GM23338 (cell line): Measurements from ENCODE around the gene VWA3B. TPM values are rescaled to one million over a fixed set of nuclear protein-coding genes. Genes with fewer than 3 reads are reported as not detected.

ENCODE experiments used
- ATAC-seq: fragments of 200-7000 bp; cut with Tn5 transposase; 3 replicates; pipeline ENCODE4 v1.9.1; 2020
- DNase-seq: peaks from one replicate; pipeline ENCODE4 v3.0.0-alpha.2; 2015; ENCODE audit warnings: low spot score
- H2AFZ ChIP-seq: fragments of 200-600 bp; sonication (generic); 2 replicates; pipeline ENCODE4 v1.8.0; 2016; ENCODE audit warnings: antibody characterized with exemption, mild to moderate bottlenecking, moderate library complexity
- H3F3A ChIP-seq: fragments of 200-600 bp; sonication (generic); replicated peaks from 2 replicates; pipeline ENCODE4 v1.8.0; 2017; ENCODE audit warnings: antibody characterized with exemption, mixed run types, low read depth
- H3K27ac ChIP-seq: fragments of 200-600 bp; sonication (generic); 2 replicates; pipeline ENCODE4 v1.6.1; 2016; ENCODE audit warnings: low read depth
- H3K27me3 ChIP-seq: fragments of 200-600 bp; sonication (generic); 2 replicates; pipeline ENCODE4 v1.8.0; 2016; ENCODE audit warnings: mild to moderate bottlenecking, mixed run types, moderate library complexity; ENCODE audit not compliant: insufficient read depth
- H3K36me3 ChIP-seq: fragments of 200-600 bp; sonication (generic); 2 replicates; pipeline ENCODE4 v1.8.0; 2016; ENCODE audit warnings: mild to moderate bottlenecking; ENCODE audit not compliant: insufficient read depth
- H3K4me1 ChIP-seq: fragments of 200-600 bp; sonication (generic); 2 replicates; pipeline ENCODE4 v1.8.0; 2016; ENCODE audit warnings: mild to moderate bottlenecking, moderate library complexity; ENCODE audit not compliant: insufficient read depth
- H3K4me2 ChIP-seq: fragments of 200-600 bp; sonication (generic); 2 replicates; pipeline ENCODE4 v1.7.1; 2017; ENCODE audit warnings: mixed run types
- H3K4me3 ChIP-seq: fragments of 200-600 bp; sonication (generic); 2 replicates; pipeline ENCODE4 v1.6.1; 2016; ENCODE audit warnings: mixed run types
- H3K79me2 ChIP-seq: fragments of 200-600 bp; sonication (generic); replicated peaks from 2 replicates; pipeline ENCODE4 v1.8.0; 2017; ENCODE audit warnings: mild to moderate bottlenecking; ENCODE audit not compliant: insufficient read depth
- H3K9me2 ChIP-seq: fragments of 200-600 bp; sonication (generic); 2 replicates; pipeline ENCODE4 v1.8.0; 2017; ENCODE audit not compliant: insufficient read depth
- H4K20me1 ChIP-seq: fragments of 200-600 bp; sonication (generic); replicated peaks from 2 replicates; pipeline ENCODE4 v1.8.0; 2017; ENCODE audit warnings: mild to moderate bottlenecking; ENCODE audit not compliant: insufficient read depth
- H3K27ac Mint-ChIP-seq: 2 replicates; pipeline ENCODE4 v1.8.0; 2020; ENCODE audit warnings: inconsistent platforms, mild to moderate bottlenecking, moderate library complexity, mixed read lengths
- H3K27me3 Mint-ChIP-seq: 3 replicates; pipeline ENCODE4 v1.8.0; 2022; ENCODE audit warnings: low read depth, mild to moderate bottlenecking, moderate library complexity, mixed read lengths, inconsistent platforms; ENCODE audit not compliant: insufficient read depth, poor library complexity
- H3K36me3 Mint-ChIP-seq: 3 replicates; pipeline ENCODE4 v1.8.0; 2021; ENCODE audit warnings: low read depth, mild to moderate bottlenecking, inconsistent platforms, moderate library complexity, mixed read lengths
- H3K4me1 Mint-ChIP-seq: 3 replicates; pipeline ENCODE4 v1.8.0; 2020; ENCODE audit warnings: mild to moderate bottlenecking, inconsistent platforms, mixed read lengths
- H3K4me3 Mint-ChIP-seq: 3 replicates; pipeline ENCODE4 v1.8.0; 2021; ENCODE audit warnings: moderate library complexity, mild to moderate bottlenecking, inconsistent platforms, mixed read lengths
- H3K9me3 Mint-ChIP-seq: 3 replicates; pipeline ENCODE4 v1.8.0; 2020; ENCODE audit warnings: moderate library complexity, mild to moderate bottlenecking, inconsistent platforms, mixed read lengths
- CREB1 ChIP-seq: fragments of 250-450 bp; sonication (Bioruptor Pico); IDR thresholded peaks from 2 replicates; pipeline ENCODE4 v1.5.0; 2020; ENCODE audit warnings: low read depth, mild to moderate bottlenecking, moderate library complexity
- CTCF ChIP-seq, 2 experiments: fragments of 200-600 bp in 1 of 2; sonication (generic) in 1 of 2; conservative IDR thresholded peaks; 2 replicates each; pipeline versions ENCODE4 v1.5.1 to v1.6.1; 2016 to 2017; ENCODE audit warnings: antibody characterized with exemption in 2 of 2, low read depth in 2 of 2, mild to moderate bottlenecking in 2 of 2, moderate library complexity in 1 of 2
- ETS1 ChIP-seq: IDR thresholded peaks from 2 replicates; pipeline ENCODE4 v1.6.1; 2016; ENCODE audit warnings: antibody characterized with exemption
- EZH2 ChIP-seq: fragments of 200-600 bp; sonication (generic); IDR thresholded peaks from one replicate; pipeline ENCODE4 v1.8.0; 2017; ENCODE audit warnings: antibody characterized with exemption, mild to moderate bottlenecking, low read depth; ENCODE audit not compliant: unreplicated experiment
- EZH2phosphoT487 ChIP-seq: fragments of 200-600 bp; sonication (generic); IDR thresholded peaks from one replicate; pipeline ENCODE4 v1.8.1; 2018; ENCODE audit warnings: antibody characterized with exemption; ENCODE audit not compliant: unreplicated experiment
- JUNB ChIP-seq: IDR thresholded peaks from one replicate; pipeline ENCODE4 v1.6.1; 2016; ENCODE audit warnings: antibody characterized with exemption; ENCODE audit not compliant: unreplicated experiment
- NANOG ChIP-seq: IDR thresholded peaks from 2 replicates; pipeline ENCODE4 v1.6.1; 2016; ENCODE audit warnings: antibody characterized with exemption, borderline replicate concordance
- POLR2AphosphoS5 ChIP-seq: IDR thresholded peaks from 2 replicates; pipeline ENCODE4 v1.6.1; 2016; ENCODE audit warnings: antibody characterized with exemption, low read depth
- REST ChIP-seq: IDR thresholded peaks from one replicate; pipeline ENCODE4 v1.6.1; 2018; ENCODE audit warnings: antibody characterized with exemption; ENCODE audit not compliant: unreplicated experiment
- STAT1 ChIP-seq: IDR thresholded peaks from one replicate; pipeline ENCODE4 v1.6.1; 2016; ENCODE audit warnings: antibody characterized with exemption; ENCODE audit not compliant: unreplicated experiment
- ZNF114 ChIP-seq: fragments of 250-450 bp; sonication (Bioruptor Pico); IDR thresholded peaks from 2 replicates; pipeline ENCODE4 v1.5.0; 2020; ENCODE audit warnings: mild to moderate bottlenecking, moderate library complexity
- ZNF331 ChIP-seq: fragments of 250-450 bp; sonication (Bioruptor Pico); IDR thresholded peaks from 2 replicates; pipeline ENCODE4 v1.5.0; 2020; ENCODE audit warnings: low read depth, mild to moderate bottlenecking, moderate library complexity
- ZNF462 ChIP-seq: fragments of 250-450 bp; sonication (Bioruptor Pico); IDR thresholded peaks from 2 replicates; pipeline ENCODE4 v1.5.0; 2020; ENCODE audit warnings: mild to moderate bottlenecking, moderate library complexity
- polyA plus RNA-seq: library from polyadenylated mRNA; unstranded; fragments of >200 nt; fragmentation: Nextera tagmentation; extraction: Ambion mirVana; gene quantifications from 2 replicates; pipeline ENCODE4 v1.2.1, GENCODE V29; 2016
- total RNA-seq: library from RNA; depleted of rRNA; stranded (reverse); fragments of >200 nt; shearing (Covaris generic); gene quantifications from 2 replicates; pipeline ENCODE4 v1.2.3, GENCODE V29; 2014

Gene VWA3B
- total and polyA plus RNA-seq, 2 experiments from 2014 or later, result not detected

GRCh38 chr2:98201576-98201975 lies 114.6 kb downstream of the VWA3B start:
- Histone ChIP-seq H3K27me3 (no peaks in the 10 kb centered on the region), H3K36me3 (no peaks in the 10 kb centered on the region), H3K4me2 (no peak overlapping the region), H3K4me3 (no peak overlapping the region), H2AFZ (no peak overlapping the region), H4K20me1 (no peaks in the 10 kb centered on the region), H3F3A (no peaks in the 10 kb centered on the region), H3K4me1 (no peaks in the 10 kb centered on the region), H3K79me2 (no peaks in the 10 kb centered on the region), H3K9me2 (no peaks in the 10 kb centered on the region; the same call in 1 of the 2 replicates), H3K27ac (no peak overlapping the region)
- no peak for ATAC-seq
- no peak for DNase-seq
- TF ChIP-seq POLR2AphosphoS5 (no peak), REST (no peak), ZNF331 (CRISPR knock-in tag) (no peak), NANOG (no peak), CTCF (conservative IDR thresholded peaks at IDR 0.05; ENCODE audit: low read depth in 2 of 2) (no peak), JUNB (no peak), ZNF462 (CRISPR knock-in tag) (no peak), ETS1 (no peak), STAT1 (no peak), ZNF114 (CRISPR knock-in tag) (no peak), CREB1 (CRISPR knock-in tag) (no peak), EZH2 (no peak), EZH2phosphoT487 (no peak)
- Mint-ChIP-seq H3K9me3 (no peaks in the 10 kb centered on the region), H3K27ac (no peak overlapping the region), H3K4me3 (no peak overlapping the region), H3K4me1 (no peaks in the 10 kb centered on the region), H3K36me3 (no peaks in the 10 kb centered on the region), H3K27me3 (no peaks in the 10 kb centered on the region)
